T-helper 1 cell (primary cell): ENCODE results near the gene QSER1.
"Not testable (repeated sequence)": the region's sequence is repeated elsewhere in the genome, so short reads cannot be mapped to it uniquely, and the experiment has no call there.

Source experiments
- DNase-seq, 5 donors: peaks; one replicate each; pipeline ENCODE4 v3.0.0-alpha.2; 2012 to 2020

The QSER1 gene

DNA sequence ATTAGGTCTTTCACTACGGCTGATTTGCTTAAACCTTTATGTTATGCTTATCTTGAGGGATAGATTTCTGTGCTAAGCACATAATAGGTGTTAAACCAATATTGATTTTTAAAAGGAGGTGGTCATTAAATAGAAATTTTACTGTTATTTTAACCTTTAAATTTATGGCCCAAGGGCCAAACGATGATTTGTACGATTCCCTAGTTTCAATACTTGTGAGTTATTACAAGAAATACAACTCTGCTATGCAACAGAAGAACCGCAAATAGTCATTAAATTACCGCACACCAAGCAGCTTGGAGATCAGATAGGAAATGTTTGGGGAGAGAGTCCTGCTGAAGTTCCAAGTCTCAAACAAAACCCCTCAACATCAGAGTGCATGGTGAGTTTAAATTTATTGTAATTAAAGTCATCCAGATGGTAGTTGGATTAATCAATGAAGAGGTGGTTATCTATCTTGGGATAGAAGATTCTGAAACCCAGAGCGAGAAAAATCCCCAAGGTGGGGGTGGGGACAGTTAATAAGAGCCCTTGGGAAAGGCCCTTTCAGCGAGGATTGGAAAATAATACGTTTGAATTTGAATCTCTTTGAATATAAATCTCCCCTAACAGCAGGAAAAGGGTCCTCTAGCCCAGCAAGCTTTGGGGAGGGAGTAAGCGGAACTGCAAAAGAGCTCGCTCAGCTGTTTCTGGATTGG lies 805 bp upstream of the QSER1 start:
- DNase-seq: no peak

DNA sequence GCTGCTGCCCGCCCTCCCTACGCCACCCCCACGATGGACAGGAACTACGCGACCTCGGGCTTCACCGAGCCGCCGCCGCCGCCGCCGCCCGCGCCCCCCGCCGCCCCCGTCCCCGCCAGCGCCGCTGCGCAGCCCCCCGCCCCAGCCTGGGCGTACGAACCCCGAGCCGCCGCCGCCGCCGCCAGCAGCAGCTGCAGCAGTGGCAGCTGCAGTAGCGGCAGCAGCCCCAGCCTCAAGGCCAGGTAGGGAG lies 407 bp downstream of the QSER1 start:
- DNase-seq: peak in 1 of 5 donors; percentile 40

DNA sequence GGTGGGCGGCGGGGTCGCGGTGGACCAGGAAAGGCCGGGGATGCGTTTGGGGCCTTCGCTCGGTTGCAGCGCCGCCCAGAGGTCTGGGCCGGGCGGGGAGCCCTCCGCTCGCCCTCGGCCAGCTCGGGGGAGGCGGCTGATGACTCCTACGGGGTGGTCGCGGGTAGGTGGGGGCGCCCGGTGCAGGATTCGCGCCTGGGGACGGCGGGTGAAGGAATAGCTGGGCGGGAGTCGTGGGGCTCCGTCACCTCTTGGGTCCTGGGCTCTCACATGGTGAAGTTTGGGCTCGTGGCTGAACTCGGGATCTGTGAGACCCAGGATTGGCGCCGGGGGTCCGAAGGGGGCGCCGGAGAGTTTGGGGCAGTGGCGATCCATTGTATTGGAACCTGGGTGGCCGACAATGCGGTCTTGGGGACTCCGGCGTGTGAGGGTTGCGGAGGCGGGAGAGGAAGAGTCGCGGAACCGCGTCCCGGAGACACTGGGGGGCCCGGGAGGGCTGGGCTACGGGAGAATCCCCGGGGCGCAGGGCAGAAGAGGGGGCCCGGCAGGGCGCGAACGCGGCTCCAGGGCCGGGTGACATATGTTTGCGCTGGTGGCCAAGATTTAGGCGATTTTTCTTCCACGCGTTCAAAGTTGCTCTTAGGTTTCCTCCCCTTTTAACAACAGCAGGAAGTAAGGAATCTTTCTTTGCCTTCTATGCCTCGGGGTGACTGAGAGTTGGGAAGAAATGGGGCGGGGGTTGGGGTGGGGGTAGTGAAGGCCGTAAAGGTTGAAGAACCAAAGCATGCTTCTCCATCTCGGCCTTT lies 935 bp downstream of the QSER1 start:
- peak; percentile 11 to 44 (median 38) for DNase-seq

DNA sequence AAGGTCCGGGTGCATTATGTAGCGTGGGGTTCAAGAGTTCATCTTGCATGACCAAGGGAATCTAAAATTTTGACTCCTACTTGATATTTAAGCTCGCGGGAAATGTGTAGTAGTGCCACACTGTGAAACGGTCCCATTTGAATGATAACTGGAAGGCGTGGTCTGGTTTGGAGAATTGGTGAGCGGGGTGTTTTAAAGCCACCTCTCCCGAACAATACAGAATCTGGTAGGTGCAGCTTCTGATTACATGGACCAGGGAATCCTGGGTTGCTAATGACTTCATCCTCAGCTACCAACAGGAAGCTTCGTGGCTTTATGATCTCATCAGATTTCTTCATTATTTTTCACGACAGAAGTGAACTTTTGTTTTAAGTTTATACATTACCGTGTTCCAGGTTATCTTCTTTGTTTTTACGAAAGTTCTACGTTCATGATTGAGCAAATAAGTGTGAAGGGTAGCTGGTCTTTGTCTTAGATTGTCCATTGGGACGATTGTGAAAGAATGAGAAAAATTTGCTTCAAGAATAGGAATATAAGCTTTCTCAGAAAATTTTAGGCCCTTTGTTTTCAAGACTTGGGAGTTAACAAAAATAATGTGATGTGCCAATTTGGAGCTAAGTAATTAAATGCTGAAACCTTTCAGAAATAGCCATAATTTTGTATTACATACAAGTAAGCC lies 1.7 kb downstream of the QSER1 start:
- peak in 1 of 5 donors; percentile 29 for DNase-seq

DNA sequence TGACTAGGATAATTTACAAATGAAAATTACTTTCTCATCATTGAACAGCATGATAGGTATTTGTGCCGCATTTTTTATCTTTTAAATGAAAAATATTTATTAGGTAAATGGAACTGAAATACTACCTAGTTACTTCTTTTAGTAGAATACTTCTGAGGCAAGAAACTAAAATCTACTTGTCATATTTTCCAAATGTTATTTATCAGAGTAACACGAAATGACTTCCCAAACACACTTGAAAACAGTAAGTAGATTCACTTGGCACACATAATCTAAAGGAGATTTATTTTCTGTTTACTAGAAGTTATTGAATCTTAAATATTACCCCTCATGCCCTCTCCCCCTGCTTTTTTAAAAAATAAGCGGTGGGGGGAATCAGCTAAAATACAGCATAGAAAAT lies 2.3 kb downstream of the QSER1 start:
- no peak for DNase-seq

DNA sequence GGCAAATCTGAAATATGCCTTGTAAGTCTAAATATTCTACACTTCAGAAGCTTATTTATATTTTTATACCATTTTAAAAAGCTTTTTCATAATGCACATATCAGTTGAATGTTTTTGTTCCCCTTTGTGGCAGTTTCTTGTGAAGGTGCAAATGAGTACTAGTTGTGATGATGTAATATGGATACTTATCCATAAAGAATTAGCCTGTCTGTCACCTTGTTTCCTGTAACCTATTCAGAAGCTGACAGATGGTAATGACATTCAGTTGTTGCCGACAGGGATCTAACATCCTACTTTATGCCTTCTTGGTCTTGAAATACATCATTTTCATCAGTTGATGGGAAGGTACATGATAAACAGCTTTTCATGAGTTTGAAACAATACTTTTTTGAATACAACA lies 2.9 kb downstream of the QSER1 start:
- DNase-seq: no peak

DNA sequence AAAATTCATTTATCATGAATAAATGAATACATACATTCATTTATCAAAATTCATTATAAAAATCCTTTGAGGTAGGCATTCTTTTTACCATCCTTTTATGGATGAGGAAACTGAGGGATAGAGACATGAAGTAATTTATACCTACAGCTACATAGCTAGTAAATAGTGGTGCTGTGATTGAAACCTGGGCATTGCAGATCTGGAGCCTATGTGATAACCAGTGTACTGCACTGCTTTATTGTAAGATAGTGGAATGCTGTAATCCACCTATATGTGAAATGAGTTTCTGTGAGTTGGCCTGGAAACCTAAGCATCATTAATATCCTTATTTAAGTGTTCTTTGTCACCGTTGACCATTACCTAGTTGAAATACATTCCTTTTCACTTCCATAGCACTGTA lies 4.5 kb downstream of the QSER1 start:
- no peak for DNase-seq

DNA sequence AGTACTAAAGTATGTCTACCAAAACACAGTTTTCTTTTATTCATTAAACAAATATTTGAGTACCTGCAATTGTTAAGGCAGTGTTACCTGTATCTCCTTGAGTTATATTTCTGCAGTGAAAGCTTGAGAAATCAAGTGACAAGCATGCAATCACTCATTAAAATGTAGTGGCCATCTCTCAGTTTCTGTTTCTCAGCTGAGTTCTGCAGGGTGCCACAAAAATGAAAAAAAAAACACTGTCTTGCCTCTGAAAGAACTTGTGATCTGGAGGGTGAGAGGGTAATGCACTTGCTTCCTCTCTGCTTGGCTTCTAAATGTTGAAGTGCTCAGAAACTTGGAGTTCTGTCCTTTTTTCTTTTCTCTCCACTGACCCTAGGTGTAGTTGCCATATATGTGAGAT lies 6.8 kb downstream of the QSER1 start:
- no peak for DNase-seq

DNA sequence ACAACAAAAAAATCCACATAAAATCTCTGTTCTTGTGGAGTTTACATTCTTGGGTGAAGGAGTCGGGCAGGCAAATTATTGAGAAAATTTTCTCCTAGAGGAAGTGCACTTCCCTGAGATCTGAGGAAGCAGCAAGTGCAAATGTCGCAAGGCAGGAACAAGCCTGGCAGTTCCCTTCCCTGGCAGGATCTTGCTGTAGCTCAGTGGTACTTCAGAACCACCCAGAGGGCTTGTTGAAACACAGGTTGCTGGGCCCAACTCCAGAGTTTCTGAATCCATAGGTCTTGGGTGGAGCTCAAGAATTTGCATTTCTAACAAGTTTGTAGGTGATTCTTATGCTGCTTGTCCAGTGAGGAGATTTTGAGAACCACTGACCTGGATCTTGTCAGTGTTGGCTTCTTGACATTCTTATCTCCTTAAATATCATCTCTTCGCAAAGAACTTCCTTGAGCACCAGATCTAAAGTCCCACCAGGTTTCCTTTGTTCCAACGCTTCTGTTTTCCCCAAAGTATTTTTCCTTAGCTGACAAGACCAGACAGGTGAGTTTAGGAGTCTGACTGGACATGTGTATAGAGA lies 9.6 kb downstream of the QSER1 start:
- no peak for DNase-seq

DNA sequence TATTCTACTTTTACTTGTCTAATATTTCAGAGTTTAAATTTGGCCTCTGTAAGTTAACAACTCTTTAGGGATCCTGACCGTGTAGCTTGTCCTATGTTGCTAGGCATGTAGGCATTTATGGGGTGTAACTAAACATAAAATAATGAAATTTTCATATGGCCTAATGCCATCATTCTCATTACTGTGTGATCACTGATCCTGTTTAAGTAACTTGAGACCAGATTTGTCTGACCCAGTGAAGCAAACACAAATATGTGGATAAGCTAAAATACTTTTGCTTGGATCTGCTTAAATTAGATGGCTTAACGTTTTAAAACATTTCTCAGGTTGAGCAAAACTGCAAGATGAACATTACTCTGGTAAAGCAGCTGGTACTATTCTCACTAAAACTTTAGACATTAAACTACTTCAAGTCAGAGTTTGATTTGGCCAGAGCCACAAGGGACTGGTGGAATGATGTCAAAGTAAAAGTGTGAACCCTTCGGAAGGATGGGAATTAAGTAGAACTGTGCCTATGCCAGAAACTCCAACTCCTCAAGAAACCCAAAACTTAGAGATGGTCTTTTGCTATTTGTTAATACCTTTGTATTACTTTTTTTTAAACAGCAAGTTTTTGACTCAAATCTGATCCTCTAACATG lies 12.5 kb downstream of the QSER1 start:
- no peak for DNase-seq

DNA sequence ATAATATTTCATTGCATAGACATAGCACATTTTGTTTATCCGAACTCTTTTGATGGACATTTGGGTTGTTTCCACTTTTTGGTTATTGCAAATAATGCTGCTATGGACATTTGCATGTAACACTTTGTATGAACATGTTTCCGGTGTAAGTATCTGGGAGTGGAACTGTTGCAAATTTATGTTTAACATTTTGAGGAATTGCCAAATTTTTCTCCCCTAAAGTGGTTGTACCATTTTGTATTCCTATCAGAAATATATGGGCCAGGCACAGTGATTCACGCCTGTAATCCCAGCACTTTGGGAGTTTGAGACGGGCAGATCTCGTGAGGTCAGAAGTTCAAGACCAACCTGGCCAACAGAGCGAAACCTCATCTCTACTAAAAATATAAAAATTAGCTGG lies 16.0 kb downstream of the QSER1 start:
- DNase-seq: no peak

DNA sequence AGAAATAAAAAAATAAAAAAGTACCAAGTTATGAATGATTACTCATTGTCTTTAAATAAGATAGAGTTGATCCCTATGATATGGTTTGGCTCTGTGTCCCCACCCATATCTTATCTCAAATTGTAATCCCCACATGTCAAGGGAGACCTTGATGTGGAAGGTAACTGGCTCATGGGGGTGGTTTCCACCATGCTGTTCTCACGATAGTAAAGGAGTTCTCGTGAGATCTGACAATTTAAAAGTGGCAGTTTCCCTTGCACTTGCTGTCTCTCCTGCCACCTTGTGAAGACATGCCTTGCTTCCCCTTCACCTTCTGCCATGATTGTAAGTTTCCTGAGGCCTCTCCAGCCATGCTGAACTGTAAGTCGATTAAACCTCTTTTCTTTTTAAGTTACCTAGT lies 18.8 kb downstream of the QSER1 start:
- DNase-seq: no peak

DNA sequence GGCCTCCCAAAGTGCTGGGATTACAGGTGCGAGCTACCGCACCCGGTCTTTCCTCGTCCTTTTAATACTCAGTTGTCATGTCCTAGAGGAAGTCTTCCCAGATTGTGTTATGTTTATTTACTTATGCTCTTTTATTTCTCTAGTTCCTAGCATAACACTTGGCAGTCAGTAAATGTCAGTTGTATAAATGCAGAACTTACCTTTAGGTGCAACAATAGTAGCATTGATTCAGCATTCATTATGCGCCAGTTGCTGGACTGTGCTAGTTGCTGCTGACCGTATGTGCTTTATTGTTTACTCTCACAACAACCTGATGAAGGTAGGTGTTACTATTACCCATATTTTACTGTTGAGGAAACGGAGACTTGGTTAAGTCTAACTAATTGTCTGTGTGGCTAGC lies 20.8 kb downstream of the QSER1 start:
- no peak for DNase-seq

DNA sequence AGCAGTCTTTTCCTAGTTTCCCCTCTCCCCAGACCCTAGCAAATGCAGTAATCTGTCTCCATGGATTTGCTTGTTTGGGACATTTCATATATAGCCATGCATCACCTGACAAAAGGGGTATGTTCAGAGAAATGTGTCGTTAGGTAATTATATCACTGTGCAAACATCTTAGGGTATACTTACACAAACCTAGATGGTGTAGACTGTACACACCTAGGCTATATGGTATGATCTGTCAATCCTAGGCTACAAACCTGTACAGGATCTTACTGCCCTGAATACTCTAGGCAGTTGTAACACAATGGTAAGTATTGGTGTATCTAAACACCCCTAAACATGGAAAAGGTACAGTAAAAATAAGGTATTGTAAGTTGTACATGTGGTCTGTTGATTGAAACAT lies 23.8 kb downstream of the QSER1 start:
- no peak for DNase-seq

DNA sequence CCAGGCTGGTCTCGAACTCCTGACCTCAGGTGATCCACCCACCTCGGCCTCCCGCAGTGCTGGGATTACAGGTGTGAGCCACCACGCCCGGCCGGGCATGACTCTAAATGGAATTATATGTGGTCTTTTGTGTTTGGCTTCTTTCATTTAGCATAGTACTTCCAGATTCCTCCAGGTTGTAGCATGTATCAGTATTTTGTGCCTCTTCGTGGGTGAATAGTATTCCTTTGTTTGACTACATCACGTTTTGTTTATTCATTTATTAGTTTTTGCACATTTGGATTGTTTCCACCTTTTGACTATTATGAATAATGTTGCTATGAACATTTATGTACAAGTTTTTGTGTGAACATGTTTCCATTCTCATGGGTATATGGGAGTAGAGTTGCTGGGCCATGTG lies 24.4 kb downstream of the QSER1 start:
- DNase-seq: no peak

DNA sequence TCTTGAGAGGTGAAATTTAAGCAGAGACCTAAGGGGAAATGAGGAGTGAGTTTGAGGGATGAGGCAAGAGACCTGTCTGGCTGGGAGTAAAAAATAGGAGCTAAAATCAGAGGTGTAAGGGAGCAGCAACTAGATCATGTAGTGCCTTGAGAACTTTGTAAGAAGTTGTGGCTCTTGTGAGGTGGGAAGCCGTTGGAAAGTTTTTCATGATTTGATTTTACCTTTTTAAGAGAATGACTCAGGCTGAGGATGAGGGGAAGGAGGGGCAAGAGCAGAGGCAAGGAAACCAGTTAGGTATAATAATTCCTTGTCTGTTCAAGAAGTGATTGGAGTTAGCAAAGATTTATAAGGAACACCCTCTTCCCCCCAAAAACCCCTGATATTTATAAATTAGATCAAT lies 25.8 kb downstream of the QSER1 start:
- DNase-seq: no peak

DNA sequence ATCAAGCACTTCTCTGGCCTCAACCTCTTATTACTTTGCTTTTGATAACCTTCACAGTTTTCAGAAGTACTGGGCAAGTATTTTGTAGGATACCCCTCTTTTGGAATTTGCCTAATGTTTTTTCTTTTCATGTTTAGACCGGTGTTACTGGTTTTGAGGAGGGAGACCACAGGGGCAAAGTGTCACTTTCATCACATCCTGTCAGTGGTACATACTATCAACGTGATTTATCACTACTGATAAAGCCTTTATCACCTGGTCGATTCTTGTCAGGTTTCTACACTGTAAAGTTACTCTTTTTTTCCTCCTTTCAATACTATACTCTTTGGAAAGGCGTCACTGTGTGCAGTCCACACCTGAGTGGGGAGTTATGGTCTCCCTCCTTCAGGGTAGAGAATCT lies 26.7 kb downstream of the QSER1 start:
- DNase-seq: no peak

DNA sequence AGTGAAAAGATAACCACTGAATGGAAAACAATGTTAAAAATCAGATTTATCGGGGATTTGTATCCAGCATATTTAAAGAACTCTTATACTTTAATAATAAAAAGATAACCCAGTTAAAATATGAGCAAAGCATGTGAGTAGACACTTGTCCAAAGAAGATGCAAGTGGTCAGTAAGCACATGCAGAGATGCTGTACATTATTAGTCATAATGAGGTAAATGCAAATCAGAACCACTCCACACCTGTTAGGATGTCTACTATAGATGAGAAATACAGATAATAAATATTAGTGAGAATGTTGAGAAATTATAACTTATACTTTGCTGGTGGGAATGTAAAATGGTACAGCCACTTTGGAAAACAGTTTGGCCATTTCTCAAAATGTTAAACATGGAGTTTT lies 28.0 kb downstream of the QSER1 start:
- no peak for DNase-seq

DNA sequence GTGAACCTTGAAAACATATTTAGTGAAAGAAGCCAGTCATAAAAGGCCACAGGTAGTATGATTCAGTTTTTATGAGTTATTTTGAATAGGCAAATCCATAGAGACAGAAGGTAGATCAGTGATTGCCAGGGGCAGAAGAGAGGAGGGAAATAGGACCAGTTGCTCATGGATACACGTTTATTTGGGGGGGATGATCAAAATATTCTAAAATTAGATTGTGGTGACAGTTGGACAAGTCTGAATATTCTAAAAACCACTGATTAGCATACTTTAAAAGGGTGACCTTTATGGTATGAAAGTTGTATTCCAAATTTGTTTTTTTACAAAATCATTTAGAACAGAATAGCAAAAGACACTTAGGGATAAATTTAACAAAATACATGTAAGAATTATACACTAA lies 28.6 kb downstream of the QSER1 start:
- no peak for DNase-seq

DNA sequence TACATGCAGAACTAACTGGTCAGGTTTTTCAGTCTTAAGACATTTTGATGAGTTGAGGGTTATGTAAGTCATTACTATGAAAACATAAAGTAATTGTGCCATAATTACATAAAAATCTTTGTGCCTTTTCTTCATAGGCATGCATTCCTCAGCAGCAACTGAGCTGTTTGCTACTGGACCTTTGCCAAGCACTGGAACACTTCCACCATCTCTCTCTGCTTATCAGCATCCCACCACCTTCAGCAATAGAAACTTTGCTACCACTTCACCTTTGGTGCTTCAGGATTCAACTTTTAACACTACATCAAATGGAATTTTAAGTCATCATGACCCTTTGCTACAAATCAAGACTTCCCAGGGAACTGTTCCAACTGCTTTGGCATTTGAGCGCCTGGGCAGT lies 39.0 kb downstream of the QSER1 start:
- DNase-seq: no peak

DNA sequence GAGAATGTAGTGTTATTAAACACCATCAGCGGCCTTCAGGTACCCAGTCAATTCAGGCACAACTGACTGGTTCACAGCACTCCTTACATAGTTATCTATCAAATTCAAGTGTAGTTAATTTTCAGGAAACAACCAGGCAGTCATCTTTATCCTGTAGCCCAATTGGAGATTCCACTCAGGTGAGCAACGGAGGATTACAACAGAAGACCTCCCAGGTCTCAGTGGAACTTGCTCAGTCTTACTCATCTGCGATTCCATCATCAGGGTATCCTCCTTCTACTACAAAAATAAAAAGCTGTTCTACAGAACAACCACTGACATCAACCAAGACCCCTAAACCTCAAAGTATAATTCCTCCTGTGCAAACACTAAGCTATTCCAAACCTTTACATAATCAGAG lies 39.6 kb downstream of the QSER1 start:
- no peak for DNase-seq

DNA sequence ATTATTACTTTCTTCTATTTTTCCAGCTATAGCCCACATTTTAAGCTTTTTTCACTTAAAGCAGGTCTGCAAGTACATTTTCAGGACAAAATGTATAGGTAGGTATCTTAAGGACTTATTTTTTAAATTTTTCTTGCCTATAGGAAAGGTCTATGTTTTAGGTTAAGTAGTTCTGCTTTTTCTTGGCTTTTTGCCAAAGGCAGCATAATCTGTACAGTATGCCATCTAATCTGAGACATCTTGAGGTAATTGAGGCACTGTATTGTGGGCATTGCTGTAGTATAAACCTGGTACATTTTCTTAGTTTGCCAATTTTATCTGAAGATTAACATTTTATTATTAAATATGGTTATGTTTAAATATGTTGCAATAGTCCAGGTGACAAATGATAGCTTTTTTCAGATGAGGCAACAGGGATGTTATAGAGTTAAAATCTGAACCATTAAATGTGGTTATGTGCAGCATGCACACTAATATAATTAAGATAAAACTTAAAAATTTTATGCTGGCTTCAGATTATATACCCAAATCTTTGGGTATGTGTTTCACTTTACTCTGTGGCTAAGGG lies 42.9 kb downstream of the QSER1 start:
- no peak for DNase-seq

DNA sequence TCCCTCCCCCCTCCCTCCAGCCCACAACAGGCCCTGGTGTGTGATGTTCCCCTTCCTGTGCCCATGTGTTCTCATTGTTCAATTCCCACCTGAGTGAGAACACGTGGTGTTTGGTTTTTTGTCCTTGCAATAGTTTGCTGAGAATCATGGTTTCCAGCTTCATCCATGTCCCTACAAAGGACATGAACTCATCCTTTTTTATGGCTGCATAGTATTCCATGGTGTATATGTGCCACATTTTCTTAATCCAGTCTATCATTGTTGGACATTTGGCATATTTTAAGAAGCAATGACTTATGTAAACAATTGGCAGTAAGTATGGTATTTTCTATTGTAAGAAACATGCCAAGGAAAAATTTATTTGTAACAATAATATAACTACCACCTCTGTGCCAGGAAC lies 43.6 kb downstream of the QSER1 start:
- DNase-seq: not testable (repeated sequence)
